NCI-H1417 (cell line): ENCODE results near the gene COQ2.

Experiments
- DNase-seq, 3 experiments: peaks; one replicate each; lab custom pipeline; 2025; lab: John Stamatoyannopoulos, UW

COQ2 gene

GRCh38 chr4:83216959-83217683 lies 67.5 kb downstream of the COQ2 start:
- DNase-seq: no peak

- no peak for DNase-seq
Observed at GRCh38 chr4:83214079-83214478, 70.5 kb downstream of the COQ2 start.
